ENCODE data around the gene CDKL1.
"Not testable (repeated sequence)": the region's sequence is repeated elsewhere in the genome, so short reads cannot be mapped to it uniquely, and the experiment has no call there.

Gene CDKL1

GRCh38 chr14:50356283-50356682 lies 40.4 kb downstream of the CDKL1 start:
- DNase-seq: not testable (repeated sequence)

GRCh38 chr14:50355692-50356091 lies 41.0 kb downstream of the CDKL1 start:
- no peak for DNase-seq

GRCh38 chr14:50354527-50354926 lies 42.2 kb downstream of the CDKL1 start:
- no peak for DNase-seq

DNA sequence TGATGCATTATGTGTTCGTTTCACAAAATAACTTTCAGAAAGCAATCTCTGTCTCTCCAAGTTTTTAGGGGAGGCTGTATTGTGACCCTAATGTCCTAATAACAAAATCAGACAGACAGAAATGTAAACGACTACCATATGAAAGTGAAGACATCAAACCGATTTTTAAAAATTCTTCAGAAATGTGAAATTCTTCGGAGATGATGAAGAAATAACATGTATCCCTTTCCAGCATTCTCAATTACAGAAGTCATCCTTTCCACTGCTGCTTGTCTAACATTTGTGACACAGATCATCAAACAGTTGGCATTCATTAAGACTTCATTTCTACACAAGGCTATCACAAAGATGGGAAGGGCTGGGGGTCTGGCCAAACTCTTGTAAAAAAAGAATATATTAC lies 43.6 kb downstream of the CDKL1 start:
- DNase-seq: no peak

GRCh38 chr14:50352584-50352983 lies 44.1 kb downstream of the CDKL1 start:
- no peak for DNase-seq

DNA sequence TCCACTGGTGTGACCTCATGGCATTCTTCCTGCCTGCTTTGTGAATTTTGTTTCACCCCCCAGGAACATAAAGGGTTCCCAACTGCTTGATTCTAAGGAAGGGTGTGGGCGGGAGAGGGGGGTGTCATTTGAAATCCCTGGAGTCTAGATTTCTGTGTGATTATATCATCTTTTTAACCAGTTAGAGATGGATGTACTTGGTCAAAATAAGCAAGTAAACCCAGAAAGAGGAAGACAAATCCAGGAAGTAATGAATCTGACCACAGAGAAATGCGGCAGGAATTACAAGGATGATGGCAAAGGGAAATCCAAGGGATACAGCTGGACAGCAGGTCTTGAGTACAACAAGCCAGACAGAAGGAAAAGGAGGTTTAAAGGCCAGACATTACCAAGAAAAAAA lies 45.7 kb downstream of the CDKL1 start:
- no peak for DNase-seq

- DNase-seq: no peak
Measured at GRCh38 chr14:50348933-50349332, 47.7 kb downstream of the CDKL1 start.

DNA sequence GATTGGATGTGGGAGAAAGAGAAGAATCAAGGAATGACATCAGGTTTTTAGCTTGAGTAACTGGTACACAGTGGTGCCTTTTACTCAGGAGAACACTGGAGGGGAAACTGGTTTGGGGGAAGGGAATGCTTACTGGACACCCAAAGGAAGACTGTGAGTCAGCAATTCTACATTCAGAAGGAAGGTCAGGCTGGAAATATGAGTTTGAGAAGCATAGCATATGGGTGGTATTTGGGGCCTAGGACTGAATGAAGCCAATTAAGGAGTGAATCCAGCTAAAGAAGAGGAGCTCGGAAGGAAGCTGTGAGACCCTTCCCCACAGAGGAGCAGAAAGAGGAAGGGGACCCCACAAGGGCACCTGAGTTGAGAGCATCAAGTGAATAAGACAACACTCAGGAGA lies 49.2 kb downstream of the CDKL1 start:
- DNase-seq: no peak

GRCh38 chr14:50345846-50346422 lies 50.7 kb downstream of the CDKL1 start:
- no peak for DNase-seq

DNA sequence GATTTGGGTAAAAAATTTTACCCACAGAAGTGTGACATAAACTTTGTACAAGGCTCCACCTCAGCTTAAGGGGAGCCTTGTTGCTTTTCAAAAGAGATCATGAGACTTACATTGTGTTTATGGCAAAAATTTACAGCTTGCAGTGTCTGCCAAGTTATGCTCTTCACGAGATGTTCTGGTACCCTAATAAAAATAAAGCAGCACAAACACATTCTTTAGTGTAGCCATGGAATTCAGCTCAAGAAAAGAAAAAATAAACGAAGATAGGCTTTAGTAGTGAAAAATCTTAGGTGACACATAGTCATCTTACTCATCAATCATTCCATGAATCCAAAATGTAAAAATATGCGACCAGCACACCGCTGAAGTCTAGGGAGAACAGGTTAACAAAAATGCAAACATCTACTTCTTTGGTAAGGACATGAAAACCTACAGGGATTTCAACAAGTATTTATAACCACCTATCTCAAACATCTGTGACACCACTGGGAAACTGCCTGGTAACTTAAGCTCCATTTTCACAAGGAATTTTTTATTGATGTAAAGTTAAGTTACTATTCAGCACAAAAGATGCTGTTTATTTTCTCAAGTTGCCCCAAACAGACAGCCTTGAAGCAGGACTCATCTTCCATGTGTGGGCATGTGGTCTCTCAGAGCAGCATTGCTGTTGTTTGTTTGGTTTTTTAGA lies 51.7 kb downstream of the CDKL1 start:
- DNase-seq: no peak

DNA sequence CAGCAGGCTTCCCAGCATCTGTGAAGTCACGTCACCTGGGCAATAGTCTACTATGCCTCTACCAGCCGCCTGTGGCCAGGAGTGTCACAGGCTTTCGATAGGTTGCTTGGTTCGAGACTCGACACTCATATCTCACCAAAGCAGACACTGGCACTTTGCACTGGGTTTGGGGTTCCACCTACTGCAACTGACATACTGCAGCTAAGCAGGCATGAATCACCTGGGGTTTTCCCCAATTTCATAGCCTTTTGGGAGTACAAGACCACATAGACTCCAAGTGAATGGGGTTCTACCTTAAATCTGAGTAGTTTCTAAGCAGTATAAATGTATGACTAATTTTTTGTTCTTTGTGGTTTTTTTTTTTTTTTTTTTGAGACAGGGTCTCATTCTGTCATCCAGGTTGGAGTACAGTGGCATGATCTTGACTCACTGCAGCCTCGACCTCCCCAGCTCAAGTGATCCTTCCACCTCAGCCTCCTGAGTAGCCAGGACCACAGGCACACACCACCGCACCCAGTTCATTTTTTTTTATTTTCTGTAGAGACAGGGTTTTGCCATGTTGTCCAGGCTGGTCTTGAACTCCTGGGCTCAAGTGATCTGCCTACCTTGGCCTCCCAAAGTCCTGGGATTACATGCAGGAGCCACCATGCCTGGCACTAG lies 52.4 kb downstream of the CDKL1 start:
- peak; percentile 75 for DNase-seq

DNA sequence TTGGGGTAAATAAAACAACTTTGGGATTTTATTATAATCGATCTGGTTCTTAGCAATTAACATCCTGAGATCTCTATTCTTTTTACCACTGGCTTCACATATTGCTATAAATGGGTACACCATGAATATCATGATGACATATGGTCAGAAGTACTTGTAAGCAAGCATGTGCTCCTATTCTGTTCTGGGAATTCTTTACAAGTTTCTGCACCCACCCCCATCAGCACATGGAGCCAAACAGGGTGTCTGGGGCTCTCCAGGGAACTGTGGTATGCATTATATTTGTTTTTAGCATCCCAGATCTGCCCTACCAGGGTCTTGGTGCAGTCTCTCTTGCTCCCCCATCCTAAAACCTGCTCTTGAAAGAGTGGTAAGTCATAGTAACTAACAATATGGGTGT lies 53.2 kb downstream of the CDKL1 start:
- DNase-seq: no peak

- peak; percentile 3 for DNase-seq
Measured at GRCh38 chr14:50342221-50343078, 54.2 kb downstream of the CDKL1 start.

GRCh38 chr14:50340963-50341362 lies 55.7 kb downstream of the CDKL1 start:
- DNase-seq: no peak

GRCh38 chr14:50340045-50340444 lies 56.6 kb downstream of the CDKL1 start:
- DNase-seq: no peak

DNA sequence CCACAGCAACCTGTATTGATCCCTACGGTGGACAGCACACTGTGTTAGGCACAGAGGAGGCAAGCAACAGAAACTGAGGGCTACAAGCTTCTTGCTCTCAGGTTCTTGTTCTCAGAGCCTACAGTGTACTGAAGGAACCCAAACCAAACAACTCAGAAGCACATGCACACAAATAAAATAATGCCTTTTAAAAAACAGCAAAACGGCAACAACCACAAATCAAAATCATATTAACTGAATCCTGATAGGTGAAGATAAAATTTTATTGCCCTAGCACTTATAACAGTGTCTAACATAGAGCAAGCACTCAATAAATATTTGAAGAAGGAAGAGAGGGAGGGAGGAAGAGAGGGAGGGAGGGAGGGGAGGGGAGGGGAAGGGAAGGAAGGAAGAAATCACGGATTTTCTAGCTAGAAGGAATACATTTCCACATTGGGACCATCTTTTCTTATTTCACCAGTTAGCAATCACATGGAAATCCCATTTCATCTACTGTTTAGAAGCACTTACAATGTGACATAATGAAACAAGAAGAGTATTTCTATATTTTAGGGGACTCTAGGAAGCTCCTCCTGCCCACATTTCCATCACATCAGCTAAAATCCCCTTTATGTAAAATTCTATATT lies 57.4 kb downstream of the CDKL1 start:
- no peak for DNase-seq

GRCh38 chr14:50338587-50338986 lies 58.1 kb downstream of the CDKL1 start:
- DNase-seq: no peak

GRCh38 chr14:50335989-50336824 lies 60.5 kb downstream of the CDKL1 start:
- DNase-seq: no peak

GRCh38 chr14:50335389-50335788 lies 61.3 kb downstream of the CDKL1 start:
- no peak for DNase-seq

DNA sequence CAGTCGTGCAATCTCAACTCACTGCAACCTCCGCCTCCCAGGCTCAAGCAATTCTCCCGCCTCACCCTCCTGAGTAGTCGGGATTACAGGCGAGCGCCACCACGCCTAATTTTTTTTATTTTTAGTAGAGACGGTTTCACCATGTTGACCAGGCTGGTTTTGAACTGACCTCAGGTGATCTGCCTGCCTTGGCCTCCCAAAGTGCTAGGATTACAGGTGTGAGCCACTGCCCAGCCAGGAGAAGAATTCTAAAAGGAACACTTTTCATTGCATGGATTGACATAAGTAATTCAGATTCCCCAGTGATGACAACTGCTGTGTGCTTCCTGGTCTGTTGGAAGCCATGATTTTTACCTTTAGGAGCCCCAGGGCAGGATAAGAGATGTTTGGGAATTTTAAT lies 62.5 kb downstream of the CDKL1 start:
- DNase-seq: no peak

DNA sequence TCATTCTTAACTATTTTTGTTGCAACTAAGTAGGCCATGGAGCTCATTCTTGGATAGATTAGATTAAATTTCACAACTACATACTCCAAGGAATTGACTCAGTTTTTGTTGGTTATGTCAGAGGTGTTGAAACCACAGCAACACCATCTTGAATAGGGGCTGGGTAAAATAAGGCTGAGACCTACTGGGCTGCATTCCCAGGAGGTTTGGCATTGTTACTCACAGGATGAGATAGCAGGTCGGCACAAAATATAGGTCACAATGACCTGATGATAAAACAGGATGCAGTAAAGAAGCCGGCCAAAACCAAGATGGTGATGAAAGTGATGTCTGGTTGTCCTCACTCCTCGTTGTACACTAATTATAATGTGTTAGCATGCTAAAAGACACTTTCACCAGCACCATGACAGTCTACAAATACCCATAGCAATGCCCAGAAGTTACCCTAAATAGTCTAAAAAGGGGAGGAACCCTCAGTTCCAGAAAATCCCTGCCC lies 63.6 kb downstream of the CDKL1 start:
- no peak for DNase-seq

DNA sequence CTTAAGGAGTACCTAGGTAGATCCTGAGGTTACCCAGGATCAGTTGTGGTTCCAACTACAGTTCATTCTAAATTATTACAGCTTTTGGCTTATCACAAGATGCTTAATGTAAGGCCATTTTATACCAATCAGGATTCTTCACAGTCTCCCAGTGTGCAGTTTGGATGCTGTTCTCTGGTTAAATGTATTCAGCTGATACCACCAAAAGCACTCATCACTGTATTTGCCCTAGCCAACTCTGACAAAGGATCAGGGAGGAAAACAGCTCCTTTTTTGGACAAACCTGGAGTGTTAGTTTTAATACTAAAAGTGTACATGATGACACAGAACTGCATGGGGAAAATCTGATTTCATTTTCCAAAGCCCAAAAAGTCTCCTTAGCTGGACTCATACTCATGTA lies 65.1 kb downstream of the CDKL1 start:
- DNase-seq: no peak

All from stimulated activated naive CD4-positive, alpha-beta T cell treated with Interleukin-2 at 50 U/mL for 16 hours (primary cell).